Brain microvascular endothelial cell (primary cell): Measurements from ENCODE around the gene MGMT.

ENCODE experiments used
- DNase-seq: peaks from one replicate; pipeline ENCODE4 v3.0.0-alpha.2; 2020
- H3K27ac ChIP-seq: fragments of 250-450 bp; sonication (Bioruptor Pico); 2 replicates; pipeline ENCODE4 v1.5.1; 2020; ENCODE audit warnings: mild to moderate bottlenecking, moderate library complexity
- H3K27me3 ChIP-seq: fragments of 250-450 bp; sonication (Bioruptor Pico); replicated peaks from 2 replicates; pipeline ENCODE4 v1.5.1; 2020; ENCODE audit warnings: mild to moderate bottlenecking
- H3K36me3 ChIP-seq: fragments of 250-450 bp; sonication (Bioruptor Pico); replicated peaks from 2 replicates; pipeline ENCODE4 v1.5.1; 2020; ENCODE audit warnings: mild to moderate bottlenecking
- H3K4me3 ChIP-seq: 2 replicates; pipeline ENCODE4 v1.5.1; 2011; ENCODE audit warnings: low read depth, mild to moderate bottlenecking, control low read depth, low read length, moderate library complexity
- in situ Hi-C: cut with HindIII; loops from 2 replicates; pipeline ENCODE4 v1.10.0; 2017; ENCODE audit warnings: low sequenced_read_pairs, low pct_ligation_motif_present
- TF ChIP-seq, protein P1 (sequence below): IDR thresholded peaks from 2 replicates; pipeline ENCODE4 v1.5.1; 2011; ENCODE audit warnings: low read depth, mild to moderate bottlenecking, moderate library complexity, low read length, control low read depth, inconsistent platforms; ENCODE audit errors: missing control alignments

The MGMT gene

DNA sequence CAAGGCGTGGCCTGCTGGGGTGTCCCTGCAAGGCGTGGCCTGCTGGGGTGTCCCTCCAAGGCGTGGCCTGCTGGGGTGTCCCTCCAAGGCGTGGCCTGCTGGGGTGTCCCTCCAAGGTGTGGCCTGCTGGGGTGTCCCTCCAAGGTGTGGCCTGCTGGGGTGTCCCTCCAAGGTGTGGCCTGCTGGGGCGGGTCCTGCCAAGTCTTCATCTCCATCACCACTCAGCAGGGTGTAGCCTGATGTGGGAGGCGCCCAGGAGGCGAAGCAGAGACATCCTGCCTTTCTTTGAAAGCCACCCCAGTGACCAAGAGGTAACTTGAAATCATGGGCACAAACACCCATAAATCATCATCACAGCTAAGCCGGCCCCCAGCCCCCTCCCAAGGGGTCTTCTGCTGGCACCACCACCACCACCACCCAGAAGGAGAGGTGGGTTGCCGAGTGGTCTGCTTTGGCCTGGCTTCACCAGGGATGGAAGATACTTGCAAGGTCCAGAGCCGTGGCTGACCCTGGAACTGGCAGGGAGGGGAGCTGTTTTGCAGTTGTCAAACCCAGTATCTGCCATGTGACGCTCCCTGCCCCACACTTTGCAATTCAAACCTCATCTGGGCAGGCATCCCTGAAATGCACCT lies 306.4 kb downstream of the MGMT start:
- in situ Hi-C loops = no loop called here
- Histone ChIP-seq H3K4me3 (no peak overlapping the region), H3K36me3 (no peaks in the 10 kb centered on the region), H3K27me3 (no peaks in the 10 kb centered on the region), H3K27ac (no peak overlapping the region)
- TF ChIP-seq, protein P1, sequence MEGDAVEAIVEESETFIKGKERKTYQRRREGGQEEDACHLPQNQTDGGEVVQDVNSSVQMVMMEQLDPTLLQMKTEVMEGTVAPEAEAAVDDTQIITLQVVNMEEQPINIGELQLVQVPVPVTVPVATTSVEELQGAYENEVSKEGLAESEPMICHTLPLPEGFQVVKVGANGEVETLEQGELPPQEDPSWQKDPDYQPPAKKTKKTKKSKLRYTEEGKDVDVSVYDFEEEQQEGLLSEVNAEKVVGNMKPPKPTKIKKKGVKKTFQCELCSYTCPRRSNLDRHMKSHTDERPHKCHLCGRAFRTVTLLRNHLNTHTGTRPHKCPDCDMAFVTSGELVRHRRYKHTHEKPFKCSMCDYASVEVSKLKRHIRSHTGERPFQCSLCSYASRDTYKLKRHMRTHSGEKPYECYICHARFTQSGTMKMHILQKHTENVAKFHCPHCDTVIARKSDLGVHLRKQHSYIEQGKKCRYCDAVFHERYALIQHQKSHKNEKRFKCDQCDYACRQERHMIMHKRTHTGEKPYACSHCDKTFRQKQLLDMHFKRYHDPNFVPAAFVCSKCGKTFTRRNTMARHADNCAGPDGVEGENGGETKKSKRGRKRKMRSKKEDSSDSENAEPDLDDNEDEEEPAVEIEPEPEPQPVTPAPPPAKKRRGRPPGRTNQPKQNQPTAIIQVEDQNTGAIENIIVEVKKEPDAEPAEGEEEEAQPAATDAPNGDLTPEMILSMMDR = no peak
- no peak for DNase-seq

DNA sequence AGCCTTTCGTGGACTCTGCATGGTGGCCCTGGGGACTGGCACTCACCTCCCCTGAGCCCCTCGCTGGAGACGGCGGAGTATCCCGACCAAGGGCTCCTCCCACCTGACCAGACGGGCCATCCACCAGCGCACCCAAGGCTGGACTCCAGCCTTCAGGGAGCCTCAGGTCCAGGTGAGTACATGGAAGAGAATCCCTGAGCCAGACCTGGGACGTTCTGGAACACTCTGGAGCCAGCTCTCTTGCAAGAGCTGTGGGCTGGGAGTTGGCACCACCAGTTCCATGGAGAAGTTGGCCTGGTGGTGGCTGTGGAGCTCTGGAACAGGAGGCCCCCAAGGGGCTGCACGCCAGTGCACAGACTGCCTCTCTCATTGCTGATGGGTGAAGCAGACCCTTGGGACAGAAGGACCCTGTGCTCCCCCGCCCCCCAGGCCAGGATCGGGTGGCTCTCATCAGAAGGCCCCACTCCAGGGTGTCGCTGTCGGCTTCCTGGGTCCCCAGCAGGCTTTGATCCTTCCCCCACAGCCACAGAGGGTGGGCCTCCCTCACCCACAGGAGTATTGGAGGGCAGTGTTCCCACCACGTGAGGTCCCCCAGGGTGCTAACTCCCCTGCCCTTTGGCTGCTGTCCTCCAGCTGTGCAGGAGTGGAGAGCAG lies 307.2 kb downstream of the MGMT start:
- Histone ChIP-seq H3K36me3 (no peaks in the 10 kb centered on the region), H3K27me3 (no peaks in the 10 kb centered on the region), H3K4me3 (no peak overlapping the region), H3K27ac (no peak overlapping the region)
- TF ChIP-seq, protein P1 = no peak
- DNase-seq = no peak
- in situ Hi-C loops = no loop called here

- Histone ChIP-seq H3K27me3 (no peaks in the 10 kb centered on the region), H3K27ac (no peak overlapping the region), H3K36me3 (no peaks in the 10 kb centered on the region), H3K4me3 (no peak overlapping the region)
- DNase-seq = no peak
- TF ChIP-seq, protein P1 = no peak
- in situ Hi-C loops = no loop called here
Observed at GRCh38 chr10:129774736-129775401, 307.8 kb downstream of the MGMT start.

DNA sequence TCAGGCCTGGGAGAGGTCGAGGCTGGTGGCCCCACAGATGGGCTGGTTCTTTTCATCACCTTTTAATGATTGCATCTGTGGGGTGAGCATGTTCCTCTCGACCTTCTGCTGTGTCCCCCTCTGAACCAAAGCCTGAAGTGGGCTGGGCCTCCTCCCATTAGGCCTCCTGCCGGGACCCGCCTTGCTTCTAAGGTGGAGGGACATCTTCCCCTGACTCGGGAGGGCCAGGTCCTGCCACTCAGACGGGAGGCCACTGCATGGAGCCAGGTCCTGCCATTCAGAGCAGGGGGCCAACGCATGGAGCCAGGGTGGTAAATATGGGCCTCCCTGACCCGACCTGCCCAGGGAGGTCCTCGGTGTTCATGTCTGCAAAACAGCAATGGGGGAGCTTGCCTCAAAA lies 308.6 kb downstream of the MGMT start:
- no peak for DNase-seq
- in situ Hi-C loops = no loop called here
- Histone ChIP-seq H3K4me3 (no peak overlapping the region), H3K27ac (no peak overlapping the region), H3K27me3 (no peaks in the 10 kb centered on the region), H3K36me3 (no peaks in the 10 kb centered on the region)
- TF ChIP-seq, protein P1 = no peak

GRCh38 chr10:129777687-129778086 lies 310.6 kb downstream of the MGMT start:
- Histone ChIP-seq H3K36me3 (no peaks in the 10 kb centered on the region), H3K27ac (no peak overlapping the region), H3K4me3 (no peak overlapping the region), H3K27me3 (no peaks in the 10 kb centered on the region)
- TF ChIP-seq, protein P1 = no peak
- no peak for DNase-seq
- in situ Hi-C loops = no loop called here
